GM12872 (cell line): ENCODE measurements around the gene PLAAT5.

Experiments used
- CTCF ChIP-seq: IDR thresholded peaks from 3 replicates; pipeline ENCODE4 v1.5.1; 2011; ENCODE audit warnings: low read depth, mild to moderate bottlenecking, low read length, moderate library complexity; ENCODE audit not compliant: insufficient read depth

PLAAT5 gene

GRCh38 chr11:63491240-63491587 lies 247 bp upstream of the PLAAT5 start:
- TF ChIP-seq CTCF, result no peak

DNA sequence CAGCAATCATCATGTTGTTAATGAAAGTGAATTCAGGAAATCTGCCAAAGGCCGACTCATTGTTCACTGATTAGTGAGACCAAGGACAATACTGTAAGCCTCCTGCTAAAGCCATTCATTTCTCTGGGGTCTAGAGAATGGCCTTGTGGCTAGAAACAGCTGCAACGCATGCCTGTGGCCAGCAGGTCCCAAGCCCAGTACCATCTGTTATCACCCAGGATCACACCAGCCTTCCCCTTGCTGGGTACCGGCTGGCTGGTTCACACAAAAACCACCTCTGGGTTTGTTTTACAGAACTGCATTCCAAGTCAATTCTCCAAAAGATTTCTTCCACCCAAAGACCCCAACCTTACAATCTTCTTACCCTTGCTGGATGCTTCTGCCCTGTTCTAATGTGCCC lies 1.1 kb downstream of the PLAAT5 start:
- TF ChIP-seq CTCF, result no peak

- no peak for TF ChIP-seq CTCF
Observed at GRCh38 chr11:63488789-63489188, 2.2 kb downstream of the PLAAT5 start.

- TF ChIP-seq CTCF, result no peak
Observed at GRCh38 chr11:63485777-63486176, 5.2 kb downstream of the PLAAT5 start.

GRCh38 chr11:63480039-63480438 lies 10.9 kb downstream of the PLAAT5 start:
- no peak for TF ChIP-seq CTCF

DNA sequence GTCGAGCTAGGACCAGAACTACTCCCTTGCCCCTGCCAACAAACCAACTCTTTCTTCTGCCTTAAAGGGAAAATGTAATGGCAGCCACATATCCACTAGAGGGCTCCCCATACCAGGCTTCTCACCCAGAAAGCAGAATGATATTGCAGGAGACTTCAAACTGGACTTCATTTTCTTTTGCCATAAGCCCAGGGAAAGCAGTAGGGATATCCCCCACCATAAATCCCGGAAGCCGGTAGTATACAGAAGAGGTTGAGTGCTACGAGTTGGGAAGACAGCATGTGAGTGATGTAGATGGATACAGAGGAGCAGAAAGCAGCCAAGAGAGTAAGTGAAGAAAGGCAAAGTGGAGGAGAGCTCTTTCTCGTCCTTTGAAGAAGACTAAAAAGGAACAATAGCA lies 12.1 kb downstream of the PLAAT5 start:
- TF ChIP-seq CTCF, result peak; percentile 88

- no peak for TF ChIP-seq CTCF
Observed at GRCh38 chr11:63476618-63477017, 14.3 kb downstream of the PLAAT5 start.

DNA sequence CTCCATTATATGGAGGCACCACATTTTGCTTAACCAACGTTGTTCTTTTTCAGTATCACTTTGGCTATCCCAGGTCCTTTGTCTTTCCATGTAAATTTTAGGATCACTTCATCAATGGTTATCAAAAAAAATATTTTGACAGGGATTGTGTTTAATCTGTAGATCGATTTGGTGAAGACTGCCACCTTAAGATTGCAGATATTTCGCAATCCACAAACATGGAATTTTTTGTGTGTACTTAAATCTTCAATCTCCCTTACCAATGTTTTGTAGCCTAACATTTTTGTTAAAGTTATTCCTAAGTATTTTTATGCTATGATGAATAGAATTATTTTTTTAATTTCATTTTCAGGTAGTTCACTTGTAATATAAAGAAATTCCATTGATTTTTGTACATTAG lies 18.6 kb downstream of the PLAAT5 start:
- TF ChIP-seq CTCF, result no peak
